Epidermal melanocyte (primary cell): Measurements from ENCODE around the gene PTPRE.
"Not testable (repeated sequence)": the region's sequence is repeated elsewhere in the genome, so short reads cannot be mapped to it uniquely, and the experiment has no call there.

Experiments used
- DNase-seq: peaks from one replicate; pipeline ENCODE4 v3.0.0; 2011; ENCODE audit warnings: low spot score; ENCODE audit not compliant: insufficient read length

Gene PTPRE

GRCh38 chr10:128087884-128088709 lies 181.2 kb downstream of the PTPRE start:
- DNase-seq: no peak

GRCh38 chr10:128091636-128092210 lies 184.8 kb downstream of the PTPRE start:
- no peak for DNase-seq

GRCh38 chr10:128092454-128092853 lies 185.6 kb downstream of the PTPRE start:
- no peak for DNase-seq

- not testable (repeated sequence) for DNase-seq
These were observed 187.7 kb downstream of the PTPRE start for GRCh38 chr10:128094596-128094995.

- DNase-seq: no peak
These were observed 188.3 kb downstream of the PTPRE start for GRCh38 chr10:128095027-128095752.

GRCh38 chr10:128095753-128096469 lies 189.0 kb downstream of the PTPRE start:
- DNase-seq: no peak

GRCh38 chr10:128096486-128097199 lies 189.7 kb downstream of the PTPRE start:
- DNase-seq: no peak

GRCh38 chr10:128097783-128098182 lies 190.9 kb downstream of the PTPRE start:
- no peak for DNase-seq

GRCh38 chr10:128098631-128099030 lies 191.7 kb downstream of the PTPRE start:
- no peak for DNase-seq

GRCh38 chr10:128099901-128100300 lies 193.0 kb downstream of the PTPRE start:
- DNase-seq: no peak

- DNase-seq: no peak
These were observed 195.0 kb downstream of the PTPRE start for GRCh38 chr10:128101901-128102300.

- no peak for DNase-seq
These were observed 195.8 kb downstream of the PTPRE start for GRCh38 chr10:128102480-128103228.

GRCh38 chr10:128103229-128103714 lies 196.4 kb downstream of the PTPRE start:
- DNase-seq: no peak

- no peak for DNase-seq
These were observed 198.5 kb downstream of the PTPRE start for GRCh38 chr10:128105383-128105782.

- no peak for DNase-seq
These were observed 202.8 kb downstream of the PTPRE start for GRCh38 chr10:128109707-128110106.

GRCh38 chr10:128110339-128110738 lies 203.4 kb downstream of the PTPRE start:
- no peak for DNase-seq

GRCh38 chr10:128111696-128112095 lies 204.8 kb downstream of the PTPRE start:
- DNase-seq: no peak

GRCh38 chr10:128113026-128113425 lies 206.1 kb downstream of the PTPRE start:
- DNase-seq: no peak

GRCh38 chr10:128114901-128115300 lies 208.0 kb downstream of the PTPRE start:
- no peak for DNase-seq

- no peak for DNase-seq
These were observed 208.5 kb downstream of the PTPRE start for GRCh38 chr10:128115356-128115755.
